Measurements from ENCODE around the gene E2F1.

E2F1 gene, protein sequence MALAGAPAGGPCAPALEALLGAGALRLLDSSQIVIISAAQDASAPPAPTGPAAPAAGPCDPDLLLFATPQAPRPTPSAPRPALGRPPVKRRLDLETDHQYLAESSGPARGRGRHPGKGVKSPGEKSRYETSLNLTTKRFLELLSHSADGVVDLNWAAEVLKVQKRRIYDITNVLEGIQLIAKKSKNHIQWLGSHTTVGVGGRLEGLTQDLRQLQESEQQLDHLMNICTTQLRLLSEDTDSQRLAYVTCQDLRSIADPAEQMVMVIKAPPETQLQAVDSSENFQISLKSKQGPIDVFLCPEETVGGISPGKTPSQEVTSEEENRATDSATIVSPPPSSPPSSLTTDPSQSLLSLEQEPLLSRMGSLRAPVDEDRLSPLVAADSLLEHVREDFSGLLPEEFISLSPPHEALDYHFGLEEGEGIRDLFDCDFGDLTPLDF

DNA sequence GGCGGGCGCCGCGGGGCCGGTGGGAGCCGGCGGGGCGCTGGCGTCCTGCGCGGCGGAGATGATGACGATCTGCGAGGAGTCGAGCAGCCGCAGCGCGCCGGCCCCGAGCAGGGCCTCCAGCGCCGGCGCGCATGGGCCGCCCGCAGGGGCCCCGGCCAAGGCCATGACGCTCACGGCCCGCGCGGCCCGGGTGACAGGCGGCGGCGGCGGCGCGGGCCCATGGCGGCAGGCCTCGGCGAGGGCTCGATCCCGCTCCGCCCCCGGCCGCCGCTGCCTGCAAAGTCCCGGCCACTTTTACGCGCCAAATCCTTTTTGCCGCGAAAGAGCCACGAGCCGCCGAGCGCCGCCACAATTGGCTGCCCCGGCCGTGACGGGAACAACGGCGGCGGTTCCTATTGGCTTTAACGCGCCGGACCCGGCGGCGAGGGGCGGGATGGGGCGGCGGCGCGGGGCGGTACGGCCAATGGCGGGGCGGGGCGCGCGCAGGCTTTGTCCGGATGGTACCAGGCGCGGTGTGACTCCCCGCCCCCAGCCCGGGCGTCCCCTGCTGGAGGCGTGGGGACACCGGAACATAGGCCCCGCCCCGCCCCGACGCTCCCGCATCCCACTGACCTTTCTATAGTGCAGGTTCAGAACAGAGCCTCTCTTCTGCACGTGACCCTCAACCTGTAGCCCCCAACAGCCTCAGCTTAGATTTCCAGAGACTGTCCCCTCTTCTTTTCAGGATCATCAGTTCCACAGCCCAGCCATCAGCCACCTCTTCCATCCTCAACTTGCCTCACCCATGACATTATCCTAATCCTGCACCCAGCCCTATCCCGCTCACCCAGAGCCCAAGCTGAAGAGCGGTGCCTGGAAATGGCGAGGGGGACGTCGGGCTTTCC lies at the start of gene E2F1:
Gene E2F1, minus strand, starts transcription at position 286 of the 884 bp plus-strand sequence. Its CDS starts 121 bp downstream, at position 165.
- DNase-seq = peak; percentile 86

DNA sequence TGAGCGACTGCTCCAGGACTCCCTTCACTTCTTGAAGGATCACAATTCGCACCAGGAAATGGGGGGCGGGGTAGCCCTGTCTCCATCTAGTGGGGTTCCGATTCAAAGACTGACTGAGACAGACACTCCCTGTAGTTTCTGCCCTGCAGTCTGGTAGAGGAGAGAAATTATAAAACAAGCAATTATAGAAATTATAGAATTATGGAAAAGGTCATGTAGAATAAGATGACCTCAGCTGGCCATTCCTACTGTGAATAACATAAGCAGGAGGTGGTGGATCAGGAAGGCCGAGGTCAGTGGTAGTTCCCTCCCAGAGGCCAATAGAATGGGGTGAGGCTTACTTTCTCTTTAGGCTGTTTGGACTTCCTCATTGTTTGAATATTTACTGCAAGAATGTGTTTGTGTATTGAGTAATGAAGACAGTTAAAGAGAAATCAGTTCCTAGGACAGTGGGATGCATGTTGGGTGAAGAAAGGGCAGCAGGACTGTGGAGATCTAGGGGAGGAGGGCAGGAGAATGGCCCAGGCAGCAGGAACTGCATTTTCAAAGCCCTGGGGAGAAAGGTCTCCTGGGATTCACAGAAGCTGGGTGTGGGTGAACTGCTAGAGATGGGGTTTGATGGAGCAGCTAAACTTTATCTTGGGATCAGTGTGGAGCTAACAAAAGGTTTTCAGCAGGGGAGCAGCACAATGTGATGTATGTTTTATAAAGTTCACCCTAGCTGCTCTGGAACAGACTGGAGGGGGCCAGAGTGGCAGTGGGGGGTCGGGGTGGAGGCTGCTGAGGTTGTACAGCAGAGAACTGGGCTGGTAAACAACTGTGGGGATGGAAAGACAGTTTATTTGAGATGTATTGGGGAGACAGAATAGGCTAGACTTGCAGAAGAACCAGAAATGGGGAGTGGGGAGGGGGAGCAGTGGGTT lies 47.7 kb upstream of the E2F1 start:
- no peak for DNase-seq

- DNase-seq = peak; percentile 75
Observed at GRCh38 chr20:33732166-33732970, 46.2 kb upstream of the E2F1 start.

- DNase-seq = peak; percentile 84
Observed at GRCh38 chr20:33731693-33732165, 45.5 kb upstream of the E2F1 start, which contains the start of gene ZNF341. Gene ZNF341, plus strand, starts transcription at chr20:33731996. Its CDS starts 26 bp downstream, at chr20:33732022.

GRCh38 chr20:33730946-33731692 lies 44.9 kb upstream of the E2F1 start:
- no peak for DNase-seq

GRCh38 chr20:33729101-33729500 lies 42.9 kb upstream of the E2F1 start:
- DNase-seq = no peak

GRCh38 chr20:33728463-33728862 lies 42.3 kb upstream of the E2F1 start:
- no peak for DNase-seq

- DNase-seq = no peak
Observed at GRCh38 chr20:33727806-33728205, 41.6 kb upstream of the E2F1 start.

DNA sequence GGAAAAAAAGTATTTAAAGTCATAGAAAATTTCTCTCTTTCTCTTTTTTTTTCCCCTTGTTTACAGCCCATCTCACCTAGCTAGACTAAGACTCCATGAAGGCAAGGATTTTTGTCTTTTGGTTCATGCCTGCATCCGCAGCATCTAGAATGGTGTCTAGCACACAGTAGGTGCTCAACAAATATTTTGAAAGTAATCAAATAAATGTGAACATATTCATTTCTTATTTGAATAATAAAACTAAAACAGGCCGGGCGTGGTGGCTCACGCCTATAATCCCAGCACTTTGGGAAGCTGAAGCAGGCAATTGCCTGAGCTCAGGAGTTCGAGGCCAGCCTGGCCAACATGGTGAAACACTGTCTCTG lies 40.9 kb upstream of the E2F1 start:
- DNase-seq = no peak

GRCh38 chr20:33725607-33726264 lies 39.6 kb upstream of the E2F1 start:
- no peak for DNase-seq

DNA sequence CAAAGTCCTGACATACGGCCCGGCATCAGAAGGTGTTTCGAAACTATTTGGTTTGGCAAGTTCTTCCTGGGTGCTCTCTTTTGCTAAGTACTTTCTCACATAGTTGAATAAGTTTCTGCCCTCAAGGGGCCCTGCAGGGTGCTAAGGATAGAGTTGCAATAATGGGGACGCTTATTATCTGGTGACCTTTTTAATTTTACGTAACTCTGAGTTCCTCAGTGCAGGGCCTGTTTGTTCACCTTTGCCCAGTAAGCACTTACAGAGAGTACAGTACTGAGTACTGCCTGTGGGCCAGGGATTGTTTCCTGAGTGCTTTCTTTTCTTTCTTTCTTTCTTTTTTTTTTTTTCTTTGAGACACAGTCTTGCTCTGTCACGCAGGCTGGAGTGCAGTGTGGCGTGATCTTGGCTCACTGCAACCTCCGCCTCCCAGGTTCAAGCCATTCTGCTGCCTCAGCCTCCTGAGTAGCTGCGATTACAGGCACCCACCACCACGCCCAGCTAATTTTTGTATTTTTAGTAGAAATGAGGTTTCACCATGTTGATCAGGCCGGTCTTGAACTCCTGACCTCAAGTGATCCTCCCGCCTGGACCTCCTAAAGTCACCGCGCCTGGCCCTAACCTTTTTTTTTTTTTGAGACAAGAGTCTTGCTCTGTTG lies 38.4 kb upstream of the E2F1 start:
- DNase-seq = no peak

DNA sequence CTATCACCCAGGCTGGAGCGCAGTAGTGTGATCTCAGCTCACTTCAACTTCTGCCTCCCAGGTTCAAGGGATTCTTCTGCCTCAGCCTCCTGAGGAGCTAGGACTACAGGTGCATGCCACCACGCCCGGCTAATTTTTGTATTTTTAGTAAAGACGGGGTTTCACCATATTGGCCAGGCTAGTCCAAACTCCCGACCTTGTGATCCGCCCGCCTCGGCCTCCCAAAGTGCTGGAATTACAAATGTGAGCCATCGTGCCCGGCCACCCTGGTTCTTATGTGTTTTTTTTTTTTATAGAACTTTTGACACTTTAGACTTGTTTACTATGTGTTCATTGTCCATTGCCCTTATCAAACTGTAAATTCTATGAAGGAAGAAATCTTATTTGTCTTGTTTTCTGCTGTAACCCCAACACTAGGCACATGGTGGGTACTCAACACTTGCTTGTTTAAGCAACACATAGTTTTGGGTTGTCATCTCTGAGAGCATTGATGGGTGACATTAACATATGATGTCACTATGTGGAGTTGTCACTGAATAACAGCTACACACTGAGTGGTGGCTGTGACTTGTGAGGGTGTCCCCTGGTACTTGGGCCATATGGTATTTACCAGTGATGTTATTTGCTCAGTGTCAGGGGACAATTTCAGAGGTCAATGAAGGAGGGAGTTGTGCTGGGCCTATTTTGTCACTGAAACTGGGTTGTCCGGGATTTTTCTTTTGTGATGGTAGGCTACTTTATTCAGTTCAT lies 35.4 kb upstream of the E2F1 start:
- DNase-seq = no peak

- peak; percentile 78 for DNase-seq
Observed at GRCh38 chr20:33719989-33720709, 34.0 kb upstream of the E2F1 start, which contains the start of gene PXMP4. Gene PXMP4, minus strand, starts transcription at chr20:33720310. Its CDS starts 103 bp downstream, at chr20:33720207.

GRCh38 chr20:33719277-33719988 lies 33.2 kb upstream of the E2F1 start:
- DNase-seq = no peak

DNA sequence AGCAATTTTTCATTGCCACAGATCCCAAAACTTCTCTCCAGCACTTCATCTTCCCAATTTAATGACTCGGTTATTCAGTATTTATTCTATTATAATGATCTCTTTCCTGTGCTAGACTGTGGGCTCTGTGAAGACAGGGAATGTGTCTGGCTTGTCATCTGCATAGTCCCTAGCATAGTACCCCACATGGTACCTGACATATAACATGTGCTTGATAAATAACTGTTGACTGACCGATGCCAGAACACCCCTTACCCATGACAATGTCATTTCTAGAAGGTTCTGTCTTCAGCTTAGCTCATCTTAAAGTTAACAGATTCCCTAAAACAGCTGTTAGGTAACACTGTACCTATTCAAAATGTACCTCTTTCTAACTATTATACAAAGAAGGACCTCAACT lies 30.3 kb upstream of the E2F1 start:
- no peak for DNase-seq

- no peak for DNase-seq
Observed at GRCh38 chr20:33713865-33714367, 27.7 kb upstream of the E2F1 start.

DNA sequence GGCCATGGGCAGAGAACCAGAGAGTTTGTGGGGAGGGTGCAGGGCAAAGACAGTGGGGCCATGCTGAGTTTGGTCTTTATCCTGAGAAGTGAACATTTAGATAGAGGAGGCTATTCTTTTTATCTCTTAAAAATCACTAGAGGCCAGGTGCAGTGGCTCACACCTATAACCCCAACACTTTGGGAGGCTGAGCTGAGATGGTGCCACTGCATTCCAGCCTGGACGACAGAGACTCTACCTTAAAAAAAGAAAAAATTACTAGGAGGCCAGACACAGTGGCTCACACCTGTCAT lies 25.2 kb upstream of the E2F1 start:
- no peak for DNase-seq

All from activated CD4-positive, alpha-beta T cell treated with anti-CD3 and anti-CD28 coated beads for 1 hour (primary cell).